ENCODE results near the gene FAM184B. TPM values are rescaled to one million over a fixed set of nuclear protein-coding genes. Genes with fewer than 3 reads are reported as not detected.

FAM184B gene
- total RNA-seq, 1 experiment from 2014 or later = not detected

- peaks cover 7% of the 10 kb centered on the region; the same call in 1 of the 2 replicates for H3K4me1 ChIP-seq
- CTCF ChIA-PET = interaction anchor here (0.6 to 1.5 kb wide), 3 partner anchors 9 to 69 kb away, joined by 4 to 7 read pairs (median 4); no protein-coding TSS in a partner anchor
- peaks cover 27% of the 10 kb centered on the region for H3K36me3 Mint-ChIP-seq (ENCODE audit: insufficient read depth, unreplicated experiment)
- H3K9me3 Mint-ChIP-seq (ENCODE audit: unreplicated experiment) = no peaks in the 10 kb centered on the region
- BruUV-seq (replicated peaks) = TSS peak; percentile 93
- peak overlapping the region; percentile 98 for H3K27ac Mint-ChIP-seq (ENCODE audit: unreplicated experiment)
- peak overlapping the region; percentile 97 for H3K4me3 Mint-ChIP-seq (ENCODE audit: unreplicated experiment)
- H3K27me3 ChIP-seq (replicated peaks; ENCODE audit: control insufficient read depth, insufficient read depth, low read length) = no peaks in the 10 kb centered on the region
- peak overlapping the region; percentile 85 for H3K4me3 ChIP-seq (ENCODE audit: low read depth, low read length)
- H3K4me1 Mint-ChIP-seq (ENCODE audit: low read depth, unreplicated experiment) = no peaks in the 10 kb centered on the region
- intact Hi-C loops (cut with micrococcal nuclease; ENCODE audit: unreplicated experiment) = loop anchor here (1.0 kb wide), 2 partner anchors 17 to 37 kb away; partner anchors contain the start of gene LAP3
- TF ChIP-seq CTCF (IDR thresholded peaks at IDR 0.05; ENCODE audit: insufficient read depth in 1 of 2, low read depth in 1 of 2, low read length in 1 of 2, severe bottlenecking in 1 of 2, unreplicated experiment in 1 of 2) = no peak
- H3K9me3 ChIP-seq = no peaks in the 10 kb centered on the region
- no peaks in the 10 kb centered on the region for H3K27me3 Mint-ChIP-seq (ENCODE audit: insufficient read depth, unreplicated experiment)
- DNase-seq = no peak
- H3K36me3 ChIP-seq (ENCODE audit: control insufficient read depth, insufficient read depth, low read length) = peaks cover 1% of the 10 kb centered on the region; the same call in 1 of the 2 replicates
- POLR2A ChIA-PET = interaction anchor here (0.6 to 1.7 kb wide), 5 partner anchors 10 to 1389 kb away, joined by 3 to 7 read pairs (median 4); partner anchors contain the start of genes DCAF16 and NCAPG
Measured at GRCh38 chr4:17613761-17614415, 167.5 kb downstream of the FAM184B start.

- H3K27ac Mint-ChIP-seq (ENCODE audit: unreplicated experiment) = no peak overlapping the region
- no peak overlapping the region for H3K4me3 ChIP-seq (ENCODE audit: low read depth, low read length)
- ChIA-PET CTCF (no interaction called here), POLR2A (no interaction called here)
- no peak for TF ChIP-seq CTCF (IDR thresholded peaks at IDR 0.05; ENCODE audit: insufficient read depth in 1 of 2, low read depth in 1 of 2, low read length in 1 of 2, severe bottlenecking in 1 of 2, unreplicated experiment in 1 of 2)
- no peaks in the 10 kb centered on the region for H3K4me1 Mint-ChIP-seq (ENCODE audit: low read depth, unreplicated experiment)
- no peak overlapping the region for H3K4me3 Mint-ChIP-seq (ENCODE audit: unreplicated experiment)
- H3K36me3 Mint-ChIP-seq (ENCODE audit: insufficient read depth, unreplicated experiment) = peaks cover 8% of the 10 kb centered on the region
- H3K4me1 ChIP-seq = no peaks in the 10 kb centered on the region
- no TSS peak for BruUV-seq (replicated peaks)
- no peaks in the 10 kb centered on the region for H3K9me3 Mint-ChIP-seq (ENCODE audit: unreplicated experiment)
- no peak for DNase-seq
- no peaks in the 10 kb centered on the region for H3K27me3 ChIP-seq (replicated peaks; ENCODE audit: control insufficient read depth, insufficient read depth, low read length)
- intact Hi-C loops (cut with micrococcal nuclease; ENCODE audit: unreplicated experiment) = no loop called here
- no peaks in the 10 kb centered on the region for H3K36me3 ChIP-seq (ENCODE audit: control insufficient read depth, insufficient read depth, low read length)
- no peaks in the 10 kb centered on the region for H3K27me3 Mint-ChIP-seq (ENCODE audit: insufficient read depth, unreplicated experiment)
- no peaks in the 10 kb centered on the region for H3K9me3 ChIP-seq
Measured at GRCh38 chr4:17605236-17605635, 176.2 kb downstream of the FAM184B start.

- Mint-ChIP-seq H3K27me3 (ENCODE audit: insufficient read depth, unreplicated experiment) (no peaks in the 10 kb centered on the region), H3K4me1 (ENCODE audit: low read depth, unreplicated experiment) (no peaks in the 10 kb centered on the region), H3K4me3 (ENCODE audit: unreplicated experiment) (no peak overlapping the region), H3K36me3 (ENCODE audit: insufficient read depth, unreplicated experiment) (peaks cover 13% of the 10 kb centered on the region), H3K9me3 (ENCODE audit: unreplicated experiment) (no peaks in the 10 kb centered on the region), H3K27ac (ENCODE audit: unreplicated experiment) (no peak overlapping the region)
- Histone ChIP-seq H3K4me3 (ENCODE audit: low read depth, low read length) (no peak overlapping the region), H3K27me3 (replicated peaks; ENCODE audit: control insufficient read depth, insufficient read depth, low read length) (no peaks in the 10 kb centered on the region), H3K9me3 (no peaks in the 10 kb centered on the region), H3K4me1 (no peaks in the 10 kb centered on the region), H3K36me3 (ENCODE audit: control insufficient read depth, insufficient read depth, low read length) (no peaks in the 10 kb centered on the region; the same call in 1 of the 2 replicates)
- intact Hi-C loops (cut with micrococcal nuclease; ENCODE audit: unreplicated experiment) = loop anchor here (5.0 kb wide), 1 partner anchor 207 kb away; no protein-coding TSS in a partner anchor
- POLR2A ChIA-PET = no interaction called here
- no TSS peak for BruUV-seq (replicated peaks)
- TF ChIP-seq CTCF (IDR thresholded peaks at IDR 0.05; ENCODE audit: insufficient read depth in 1 of 2, low read depth in 1 of 2, low read length in 1 of 2, severe bottlenecking in 1 of 2, unreplicated experiment in 1 of 2) = no peak
- DNase-seq = no peak
- CTCF ChIA-PET = interaction anchor here (0.6 to 0.7 kb wide), 2 partner anchors 11 to 1820 kb away, joined by 3 read pairs; no protein-coding TSS in a partner anchor
Measured at GRCh38 chr4:17599826-17600225, 181.6 kb downstream of the FAM184B start.
